GM19238 (cell line): ENCODE data around the gene CYP46A1.

Experiments used
- DNase-seq: peaks from one replicate; pipeline ENCODE4 v3.0.0; 2011; ENCODE audit warnings: low spot score; ENCODE audit not compliant: insufficient read length

The CYP46A1 gene

GRCh38 chr14:99673305-99674063 is 10.6 kb upstream of the CYP46A1 start:
- DNase-seq, result no peak

GRCh38 chr14:99674064-99674650 is 9.9 kb upstream of the CYP46A1 start:
- DNase-seq, result no peak

GRCh38 chr14:99674776-99675381 is 9.2 kb upstream of the CYP46A1 start:
- no peak for DNase-seq

- DNase-seq, result no peak
These were observed 8.7 kb upstream of the CYP46A1 start for GRCh38 chr14:99675382-99675835.

- no peak for DNase-seq
These were observed 8.1 kb upstream of the CYP46A1 start for GRCh38 chr14:99675951-99676350.

GRCh38 chr14:99676657-99677056 is 7.4 kb upstream of the CYP46A1 start:
- no peak for DNase-seq

- DNase-seq, result no peak
These were observed 6.6 kb upstream of the CYP46A1 start for GRCh38 chr14:99677231-99678140.

GRCh38 chr14:99678198-99678597 is 5.9 kb upstream of the CYP46A1 start:
- DNase-seq, result no peak

GRCh38 chr14:99679111-99679510 is 5.0 kb upstream of the CYP46A1 start:
- DNase-seq, result no peak

- DNase-seq, result no peak
These were observed 4.6 kb upstream of the CYP46A1 start for GRCh38 chr14:99679543-99679942.

- no peak for DNase-seq
These were observed 4.1 kb upstream of the CYP46A1 start for GRCh38 chr14:99679996-99680395.

- no peak for DNase-seq
These were observed 2.8 kb upstream of the CYP46A1 start for GRCh38 chr14:99681101-99681831.

GRCh38 chr14:99681832-99682148 is 2.3 kb upstream of the CYP46A1 start:
- no peak for DNase-seq

- peak; percentile 69 for DNase-seq
These were observed 1.1 kb upstream of the CYP46A1 start for GRCh38 chr14:99682809-99683618.

GRCh38 chr14:99684410-99684934 is 374 bp downstream of the CYP46A1 start:
- no peak for DNase-seq

GRCh38 chr14:99685151-99685591 is 1.1 kb downstream of the CYP46A1 start:
- no peak for DNase-seq

GRCh38 chr14:99685596-99685995 is 1.5 kb downstream of the CYP46A1 start:
- DNase-seq, result no peak

GRCh38 chr14:99686557-99687283 is 2.6 kb downstream of the CYP46A1 start:
- no peak for DNase-seq
